ENCODE data around the gene PCNT. TPM values are rescaled to one million over a fixed set of nuclear protein-coding genes. Genes with fewer than 3 reads are reported as not detected.

PCNT gene
- total RNA-seq, 1 experiment from 2014 or later = 39.6 TPM

DNA sequence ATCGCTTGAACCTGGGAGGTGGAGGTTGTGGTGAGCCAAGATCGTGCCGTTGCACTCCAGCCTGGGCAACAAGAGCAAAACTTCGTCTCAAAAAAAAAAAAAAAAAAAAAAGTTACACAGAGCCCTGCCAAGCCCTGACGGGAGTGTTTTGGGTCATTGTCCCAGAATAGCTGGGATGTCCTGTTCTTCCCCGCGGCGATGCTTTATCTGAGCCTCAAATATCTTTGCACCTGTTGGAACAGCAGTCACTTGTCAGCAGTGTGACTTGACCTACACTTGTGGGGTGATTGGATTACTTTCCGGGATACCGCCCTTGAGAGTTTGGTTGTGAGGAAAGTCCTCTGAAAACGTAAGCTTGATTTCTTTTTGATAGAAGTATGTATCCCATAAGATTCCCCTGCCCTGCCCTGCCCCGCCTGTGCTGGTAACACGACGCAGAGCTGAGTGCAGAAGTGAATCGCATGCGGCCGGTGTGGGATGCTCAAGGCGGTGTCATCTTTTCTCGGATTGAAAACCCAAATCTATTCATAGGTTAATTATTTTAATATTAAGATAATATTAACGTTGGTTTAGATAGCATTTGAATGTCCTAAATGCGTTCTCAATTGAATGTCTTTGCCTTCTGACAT is 50.9 kb downstream of the PCNT start:
- Histone ChIP-seq H3K27ac (ENCODE audit: insufficient read length, low read depth, low read length) (no peak overlapping the region), H3K4me1 (ENCODE audit: insufficient read depth, low read length) (no peaks in the 10 kb centered on the region), H3K14ac (ENCODE audit: insufficient read depth, low read length) (no peak overlapping the region), H2BK120ac (ENCODE audit: low read depth, low read length, poor library complexity, severe bottlenecking) (no peak overlapping the region), H3K23ac (ENCODE audit: insufficient read length, low read depth, low read length) (no peak overlapping the region), H4K20me1 (ENCODE audit: control insufficient read depth, insufficient read depth, insufficient read length) (peaks cover 5% of the 10 kb centered on the region), H3K56ac (ENCODE audit: insufficient read length, low read depth, low read length) (no peak overlapping the region), H2AK5ac (ENCODE audit: insufficient read length, low read length) (no peak overlapping the region), H4K91ac (ENCODE audit: insufficient read length, low read depth, low read length) (no peak overlapping the region), H3K27me3 (ENCODE audit: insufficient read depth, low read length) (no peaks in the 10 kb centered on the region), H3K4ac (ENCODE audit: low read depth, low read length) (no peak overlapping the region), H4K8ac (replicated peaks; ENCODE audit: insufficient read length, low read depth, low read length) (no peak overlapping the region), H2BK12ac (ENCODE audit: insufficient read length, low read depth, low read length) (no peak overlapping the region), H2BK5ac (ENCODE audit: insufficient read length, low read length) (no peak overlapping the region), H3K4me2 (ENCODE audit: insufficient read depth, insufficient read length, low read length) (no peak overlapping the region), H3T11ph (ENCODE audit: low read length) (no peak overlapping the region), H3K18ac (ENCODE audit: insufficient read length, low read depth, low read length) (no peak overlapping the region), H3K9me3 (ENCODE audit: control insufficient read depth, low read depth, low read length) (no peaks in the 10 kb centered on the region), H2BK20ac (ENCODE audit: low read depth, low read length, poor library complexity, severe bottlenecking) (no peak overlapping the region), H2AFZ (ENCODE audit: low read length) (no peak overlapping the region), H3K79me2 (ENCODE audit: insufficient read depth, low read length) (peaks cover 7% of the 10 kb centered on the region; the same call in 1 of the 2 replicates), H2BK15ac (ENCODE audit: low read depth, low read length) (no peak overlapping the region), H3K23me2 (ENCODE audit: insufficient read length, low read depth, low read length, poor library complexity, severe bottlenecking) (no peaks in the 10 kb centered on the region), H3K9ac (ENCODE audit: extremely low read depth, insufficient read length, low read length) (no peak overlapping the region), H4K5ac (ENCODE audit: insufficient read length, low read depth, low read length) (no peak overlapping the region), H3K79me1 (ENCODE audit: insufficient read depth, low read depth, low read length, poor library complexity, severe bottlenecking) (no peaks in the 10 kb centered on the region)
- no peak for DNase-seq
- Mint-ChIP-seq H3K9me3 (no peaks in the 10 kb centered on the region; a peak in 1 of 5 replicates), H3K4me1 (peaks cover 5 to 14% of the 10 kb centered on the region in 2 experiments; a peak in 3 of 4 replicates), H3K36me3 (ENCODE audit: insufficient read depth in 1 of 3, low read depth in 3 of 3) (peaks cover 12 to 22% (median 17%) of the 10 kb centered on the region in 3 experiments; a peak in 6 of 7 replicates), H3K4me3 (no peak overlapping the region), H3K27me3 (ENCODE audit: low read depth) (no peaks in the 10 kb centered on the region), H3K27ac (peak overlapping the region in 1 of 3 experiments; percentile 67; a peak in 1 of 7 replicates)
- TF ChIP-seq, protein P1, sequence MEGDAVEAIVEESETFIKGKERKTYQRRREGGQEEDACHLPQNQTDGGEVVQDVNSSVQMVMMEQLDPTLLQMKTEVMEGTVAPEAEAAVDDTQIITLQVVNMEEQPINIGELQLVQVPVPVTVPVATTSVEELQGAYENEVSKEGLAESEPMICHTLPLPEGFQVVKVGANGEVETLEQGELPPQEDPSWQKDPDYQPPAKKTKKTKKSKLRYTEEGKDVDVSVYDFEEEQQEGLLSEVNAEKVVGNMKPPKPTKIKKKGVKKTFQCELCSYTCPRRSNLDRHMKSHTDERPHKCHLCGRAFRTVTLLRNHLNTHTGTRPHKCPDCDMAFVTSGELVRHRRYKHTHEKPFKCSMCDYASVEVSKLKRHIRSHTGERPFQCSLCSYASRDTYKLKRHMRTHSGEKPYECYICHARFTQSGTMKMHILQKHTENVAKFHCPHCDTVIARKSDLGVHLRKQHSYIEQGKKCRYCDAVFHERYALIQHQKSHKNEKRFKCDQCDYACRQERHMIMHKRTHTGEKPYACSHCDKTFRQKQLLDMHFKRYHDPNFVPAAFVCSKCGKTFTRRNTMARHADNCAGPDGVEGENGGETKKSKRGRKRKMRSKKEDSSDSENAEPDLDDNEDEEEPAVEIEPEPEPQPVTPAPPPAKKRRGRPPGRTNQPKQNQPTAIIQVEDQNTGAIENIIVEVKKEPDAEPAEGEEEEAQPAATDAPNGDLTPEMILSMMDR (conservative IDR thresholded peaks at IDR 0.05) = no peak
- no CpG with 5 or more reads among the region's 21 CpGs for WGBS (ENCODE audit: extremely low coverage, insufficient read length, low lambda C conversion rate)

All from H9 (cell line).